ENCODE data around the gene RFC2.

DNA sequence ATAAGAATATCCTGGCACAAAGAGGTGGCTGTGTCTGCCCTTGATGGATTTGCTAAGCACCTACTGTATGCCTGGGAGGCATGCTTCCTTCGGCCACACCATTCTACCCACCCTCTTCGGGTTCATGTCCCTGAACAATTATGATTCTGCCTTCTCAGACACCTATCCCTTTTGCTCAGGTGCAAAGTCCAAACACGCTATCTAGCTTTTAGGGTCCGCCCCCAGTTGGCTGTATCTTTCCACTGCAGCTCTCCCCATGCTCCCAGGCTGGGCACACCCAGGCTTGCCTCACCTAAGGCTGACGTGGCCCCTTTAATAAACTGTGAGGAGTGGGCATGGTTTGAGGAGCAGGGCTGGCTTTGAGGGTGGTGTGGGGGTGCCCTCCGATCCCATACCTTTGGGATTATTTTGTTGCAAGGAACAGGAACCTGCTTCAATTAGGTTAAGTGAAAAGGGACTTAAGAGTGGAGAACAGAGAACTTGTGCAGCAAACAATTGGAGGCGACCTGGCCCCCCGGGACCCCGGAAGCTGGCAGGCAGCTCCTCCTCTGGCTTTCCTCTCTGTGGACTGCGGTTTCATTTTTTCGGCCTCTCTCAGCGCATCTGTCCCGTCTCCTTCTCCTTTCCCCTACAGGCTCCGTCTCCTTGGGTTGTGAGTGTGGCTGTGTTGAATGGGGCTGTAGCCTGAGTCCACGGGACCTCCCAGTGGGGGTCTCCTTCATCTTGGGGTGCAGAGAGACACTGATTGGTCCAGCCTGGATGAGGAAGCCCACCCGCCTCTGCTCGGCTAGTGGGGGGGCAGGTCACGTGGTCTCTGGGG, 38.8 kb upstream of the RFC2 start:
- TF ChIP-seq, protein P1, sequence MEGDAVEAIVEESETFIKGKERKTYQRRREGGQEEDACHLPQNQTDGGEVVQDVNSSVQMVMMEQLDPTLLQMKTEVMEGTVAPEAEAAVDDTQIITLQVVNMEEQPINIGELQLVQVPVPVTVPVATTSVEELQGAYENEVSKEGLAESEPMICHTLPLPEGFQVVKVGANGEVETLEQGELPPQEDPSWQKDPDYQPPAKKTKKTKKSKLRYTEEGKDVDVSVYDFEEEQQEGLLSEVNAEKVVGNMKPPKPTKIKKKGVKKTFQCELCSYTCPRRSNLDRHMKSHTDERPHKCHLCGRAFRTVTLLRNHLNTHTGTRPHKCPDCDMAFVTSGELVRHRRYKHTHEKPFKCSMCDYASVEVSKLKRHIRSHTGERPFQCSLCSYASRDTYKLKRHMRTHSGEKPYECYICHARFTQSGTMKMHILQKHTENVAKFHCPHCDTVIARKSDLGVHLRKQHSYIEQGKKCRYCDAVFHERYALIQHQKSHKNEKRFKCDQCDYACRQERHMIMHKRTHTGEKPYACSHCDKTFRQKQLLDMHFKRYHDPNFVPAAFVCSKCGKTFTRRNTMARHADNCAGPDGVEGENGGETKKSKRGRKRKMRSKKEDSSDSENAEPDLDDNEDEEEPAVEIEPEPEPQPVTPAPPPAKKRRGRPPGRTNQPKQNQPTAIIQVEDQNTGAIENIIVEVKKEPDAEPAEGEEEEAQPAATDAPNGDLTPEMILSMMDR (IDR thresholded peaks at IDR 0.05; ENCODE audit: low read depth, low read length, poor library complexity, severe bottlenecking): no peak
- TF ChIP-seq EZH2phosphoT487 (IDR thresholded peaks at IDR 0.05; ENCODE audit: borderline replicate concordance, low read length): no peak
